ENCODE measurements around the gene KNL1. TPM values are rescaled to one million over a fixed set of nuclear protein-coding genes. Genes with fewer than 3 reads are reported as not detected.

Gene KNL1
- total and polyA plus RNA-seq, 10 of the 15 experiments (the other 5 are each of a cell fraction or from before 2014, with no cell fraction given): 10.9 to 55.5 (median 28.4) TPM

DNA sequence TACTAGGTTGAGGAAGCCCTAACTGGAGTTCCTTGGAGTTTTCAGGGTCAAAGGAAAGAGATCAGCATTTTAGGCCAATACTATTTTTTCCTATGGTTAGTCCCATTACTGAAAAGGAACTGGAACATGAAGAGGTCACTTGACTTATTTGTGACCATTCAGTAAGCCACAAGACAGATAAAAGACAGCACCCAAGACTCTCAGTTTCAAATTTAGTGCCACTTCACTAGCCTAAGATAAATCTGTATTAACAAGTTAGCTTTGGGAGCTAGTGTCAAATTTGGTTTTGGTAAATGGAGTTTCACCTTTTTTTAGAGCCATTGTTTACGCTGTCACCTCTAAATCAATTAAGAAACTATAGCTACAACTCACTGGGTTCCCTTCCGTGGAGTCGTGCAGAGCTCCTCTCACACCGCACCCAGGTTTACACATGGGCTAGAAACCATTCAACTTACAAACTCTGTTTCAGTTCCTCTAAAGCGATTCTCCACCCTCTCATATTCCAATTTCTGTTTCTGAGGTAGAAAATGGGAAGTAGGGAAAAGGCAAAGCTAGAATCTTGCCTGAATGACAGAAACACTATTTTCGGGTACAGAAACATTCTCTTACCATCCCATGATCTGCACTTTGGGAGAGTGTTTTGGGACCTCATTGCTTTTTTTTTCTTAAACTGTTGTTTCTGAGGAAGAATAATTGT lies 43.6 kb upstream of the KNL1 start (continued):
- TF ChIP-seq, protein P1, sequence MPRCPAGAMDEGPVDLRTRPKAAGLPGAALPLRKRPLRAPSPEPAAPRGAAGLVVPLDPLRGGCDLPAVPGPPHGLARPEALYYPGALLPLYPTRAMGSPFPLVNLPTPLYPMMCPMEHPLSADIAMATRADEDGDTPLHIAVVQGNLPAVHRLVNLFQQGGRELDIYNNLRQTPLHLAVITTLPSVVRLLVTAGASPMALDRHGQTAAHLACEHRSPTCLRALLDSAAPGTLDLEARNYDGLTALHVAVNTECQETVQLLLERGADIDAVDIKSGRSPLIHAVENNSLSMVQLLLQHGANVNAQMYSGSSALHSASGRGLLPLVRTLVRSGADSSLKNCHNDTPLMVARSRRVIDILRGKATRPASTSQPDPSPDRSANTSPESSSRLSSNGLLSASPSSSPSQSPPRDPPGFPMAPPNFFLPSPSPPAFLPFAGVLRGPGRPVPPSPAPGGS (IDR thresholded peaks at IDR 0.05; ENCODE audit: borderline replicate concordance, insufficient read depth, low read depth, low read length, poor library complexity, severe bottlenecking): no peak
- TF ChIP-seq WRNIP1 (IDR thresholded peaks at IDR 0.05; ENCODE audit: borderline replicate concordance, low read depth, low read length) (no peak), ESRRA (IDR thresholded peaks at IDR 0.05; ENCODE audit: low read length) (peak; percentile 33; the same call in 1 of the 2 replicates), POLR2AphosphoS5 (IDR thresholded peaks at IDR 0.05; ENCODE audit: low read length) (no peak), GABPA (IDR thresholded peaks at IDR 0.05; ENCODE audit: low read depth) (no peak), SMAD1 (IDR thresholded peaks at IDR 0.05; ENCODE audit: low read depth, partially characterized antibody) (no peak), MEF2A (IDR thresholded peaks at IDR 0.05; ENCODE audit: insufficient read depth, low read depth, low read length) (peak; percentile 66), CREB1 (IDR thresholded peaks at IDR 0.05; ENCODE audit: low read depth) (no peak), KLF5 (IDR thresholded peaks at IDR 0.05; ENCODE audit: partially characterized antibody) (no peak), NR2C1 (IDR thresholded peaks at IDR 0.05) (no peak; the same call in 1 of the 2 replicates), FOS (IDR thresholded peaks at IDR 0.05; ENCODE audit: borderline replicate concordance, extremely low read depth, insufficient read length) (no peak), RCOR1 (conservative IDR thresholded peaks at IDR 0.05; ENCODE audit: low read depth, low read length) (peak; percentile 75; the same call in 1 of the 2 replicates), TAF1 (IDR thresholded peaks at IDR 0.05; ENCODE audit: borderline replicate concordance, low read depth, low read length) (no peak)
- TF ChIP-seq, protein P2, sequence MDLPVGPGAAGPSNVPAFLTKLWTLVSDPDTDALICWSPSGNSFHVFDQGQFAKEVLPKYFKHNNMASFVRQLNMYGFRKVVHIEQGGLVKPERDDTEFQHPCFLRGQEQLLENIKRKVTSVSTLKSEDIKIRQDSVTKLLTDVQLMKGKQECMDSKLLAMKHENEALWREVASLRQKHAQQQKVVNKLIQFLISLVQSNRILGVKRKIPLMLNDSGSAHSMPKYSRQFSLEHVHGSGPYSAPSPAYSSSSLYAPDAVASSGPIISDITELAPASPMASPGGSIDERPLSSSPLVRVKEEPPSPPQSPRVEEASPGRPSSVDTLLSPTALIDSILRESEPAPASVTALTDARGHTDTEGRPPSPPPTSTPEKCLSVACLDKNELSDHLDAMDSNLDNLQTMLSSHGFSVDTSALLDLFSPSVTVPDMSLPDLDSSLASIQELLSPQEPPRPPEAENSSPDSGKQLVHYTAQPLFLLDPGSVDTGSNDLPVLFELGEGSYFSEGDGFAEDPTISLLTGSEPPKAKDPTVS (IDR thresholded peaks at IDR 0.05; ENCODE audit: low read depth, low read length): no peak
- TF ChIP-seq, protein P3, sequence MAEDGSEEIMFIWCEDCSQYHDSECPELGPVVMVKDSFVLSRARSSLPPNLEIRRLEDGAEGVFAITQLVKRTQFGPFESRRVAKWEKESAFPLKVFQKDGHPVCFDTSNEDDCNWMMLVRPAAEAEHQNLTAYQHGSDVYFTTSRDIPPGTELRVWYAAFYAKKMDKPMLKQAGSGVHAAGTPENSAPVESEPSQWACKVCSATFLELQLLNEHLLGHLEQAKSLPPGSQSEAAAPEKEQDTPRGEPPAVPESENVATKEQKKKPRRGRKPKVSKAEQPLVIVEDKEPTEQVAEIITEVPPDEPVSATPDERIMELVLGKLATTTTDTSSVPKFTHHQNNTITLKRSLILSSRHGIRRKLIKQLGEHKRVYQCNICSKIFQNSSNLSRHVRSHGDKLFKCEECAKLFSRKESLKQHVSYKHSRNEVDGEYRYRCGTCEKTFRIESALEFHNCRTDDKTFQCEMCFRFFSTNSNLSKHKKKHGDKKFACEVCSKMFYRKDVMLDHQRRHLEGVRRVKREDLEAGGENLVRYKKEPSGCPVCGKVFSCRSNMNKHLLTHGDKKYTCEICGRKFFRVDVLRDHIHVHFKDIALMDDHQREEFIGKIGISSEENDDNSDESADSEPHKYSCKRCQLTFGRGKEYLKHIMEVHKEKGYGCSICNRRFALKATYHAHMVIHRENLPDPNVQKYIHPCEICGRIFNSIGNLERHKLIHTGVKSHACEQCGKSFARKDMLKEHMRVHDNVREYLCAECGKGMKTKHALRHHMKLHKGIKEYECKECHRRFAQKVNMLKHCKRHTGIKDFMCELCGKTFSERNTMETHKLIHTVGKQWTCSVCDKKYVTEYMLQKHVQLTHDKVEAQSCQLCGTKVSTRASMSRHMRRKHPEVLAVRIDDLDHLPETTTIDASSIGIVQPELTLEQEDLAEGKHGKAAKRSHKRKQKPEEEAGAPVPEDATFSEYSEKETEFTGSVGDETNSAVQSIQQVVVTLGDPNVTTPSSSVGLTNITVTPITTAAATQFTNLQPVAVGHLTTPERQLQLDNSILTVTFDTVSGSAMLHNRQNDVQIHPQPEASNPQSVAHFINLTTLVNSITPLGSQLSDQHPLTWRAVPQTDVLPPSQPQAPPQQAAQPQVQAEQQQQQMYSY (CRISPR knock-in tag; IDR thresholded peaks at IDR 0.05): no peak
- TF ChIP-seq, protein P4, sequence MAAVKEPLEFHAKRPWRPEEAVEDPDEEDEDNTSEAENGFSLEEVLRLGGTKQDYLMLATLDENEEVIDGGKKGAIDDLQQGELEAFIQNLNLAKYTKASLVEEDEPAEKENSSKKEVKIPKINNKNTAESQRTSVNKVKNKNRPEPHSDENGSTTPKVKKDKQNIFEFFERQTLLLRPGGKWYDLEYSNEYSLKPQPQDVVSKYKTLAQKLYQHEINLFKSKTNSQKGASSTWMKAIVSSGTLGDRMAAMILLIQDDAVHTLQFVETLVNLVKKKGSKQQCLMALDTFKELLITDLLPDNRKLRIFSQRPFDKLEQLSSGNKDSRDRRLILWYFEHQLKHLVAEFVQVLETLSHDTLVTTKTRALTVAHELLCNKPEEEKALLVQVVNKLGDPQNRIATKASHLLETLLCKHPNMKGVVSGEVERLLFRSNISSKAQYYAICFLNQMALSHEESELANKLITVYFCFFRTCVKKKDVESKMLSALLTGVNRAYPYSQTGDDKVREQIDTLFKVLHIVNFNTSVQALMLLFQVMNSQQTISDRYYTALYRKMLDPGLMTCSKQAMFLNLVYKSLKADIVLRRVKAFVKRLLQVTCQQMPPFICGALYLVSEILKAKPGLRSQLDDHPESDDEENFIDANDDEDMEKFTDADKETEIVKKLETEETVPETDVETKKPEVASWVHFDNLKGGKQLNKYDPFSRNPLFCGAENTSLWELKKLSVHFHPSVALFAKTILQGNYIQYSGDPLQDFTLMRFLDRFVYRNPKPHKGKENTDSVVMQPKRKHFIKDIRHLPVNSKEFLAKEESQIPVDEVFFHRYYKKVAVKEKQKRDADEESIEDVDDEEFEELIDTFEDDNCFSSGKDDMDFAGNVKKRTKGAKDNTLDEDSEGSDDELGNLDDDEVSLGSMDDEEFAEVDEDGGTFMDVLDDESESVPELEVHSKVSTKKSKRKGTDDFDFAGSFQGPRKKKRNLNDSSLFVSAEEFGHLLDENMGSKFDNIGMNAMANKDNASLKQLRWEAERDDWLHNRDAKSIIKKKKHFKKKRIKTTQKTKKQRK (IDR thresholded peaks at IDR 0.05; ENCODE audit: low read depth, low read length): no peak
- TF ChIP-seq, protein P5, sequence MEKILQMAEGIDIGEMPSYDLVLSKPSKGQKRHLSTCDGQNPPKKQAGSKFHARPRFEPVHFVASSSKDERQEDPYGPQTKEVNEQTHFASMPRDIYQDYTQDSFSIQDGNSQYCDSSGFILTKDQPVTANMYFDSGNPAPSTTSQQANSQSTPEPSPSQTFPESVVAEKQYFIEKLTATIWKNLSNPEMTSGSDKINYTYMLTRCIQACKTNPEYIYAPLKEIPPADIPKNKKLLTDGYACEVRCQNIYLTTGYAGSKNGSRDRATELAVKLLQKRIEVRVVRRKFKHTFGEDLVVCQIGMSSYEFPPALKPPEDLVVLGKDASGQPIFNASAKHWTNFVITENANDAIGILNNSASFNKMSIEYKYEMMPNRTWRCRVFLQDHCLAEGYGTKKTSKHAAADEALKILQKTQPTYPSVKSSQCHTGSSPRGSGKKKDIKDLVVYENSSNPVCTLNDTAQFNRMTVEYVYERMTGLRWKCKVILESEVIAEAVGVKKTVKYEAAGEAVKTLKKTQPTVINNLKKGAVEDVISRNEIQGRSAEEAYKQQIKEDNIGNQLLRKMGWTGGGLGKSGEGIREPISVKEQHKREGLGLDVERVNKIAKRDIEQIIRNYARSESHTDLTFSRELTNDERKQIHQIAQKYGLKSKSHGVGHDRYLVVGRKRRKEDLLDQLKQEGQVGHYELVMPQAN (conservative IDR thresholded peaks at IDR 0.05): peak; percentile 13; the same call in 1 of the 2 replicates

Data from GM12878 (cell line).